HCT116 (cell line): ENCODE measurements around the gene MICU2.

ENCODE experiments used
- CTCF ChIP-seq, 3 experiments: fragments of 200-600 bp in 1 of 3; sonication (generic) in 1 of 3; IDR thresholded peaks in 2 of 3; conservative IDR thresholded peaks in 1 of 3; 2 replicates each; pipeline ENCODE4 v1.5.1; 2012 to 2017; ENCODE audit warnings: low read depth in 2 of 3, low read length in 2 of 3, antibody characterized with exemption in 1 of 3, borderline replicate concordance in 1 of 3, control low read depth in 1 of 3, mild to moderate bottlenecking in 1 of 3, mixed read lengths in 1 of 3, mixed run types in 1 of 3, moderate library complexity in 1 of 3; ENCODE audit not compliant: insufficient read depth in 1 of 3
- ELF1 ChIP-seq: IDR thresholded peaks from 2 replicates; pipeline ENCODE4 v1.6.1; 2012; ENCODE audit warnings: low read depth, borderline replicate concordance
- EZH2 ChIP-seq: fragments of 200-600 bp; sonication (generic); IDR thresholded peaks from 2 replicates; pipeline ENCODE4 v1.6.1; 2017; ENCODE audit warnings: antibody characterized with exemption, mixed run types
- MAX ChIP-seq: IDR thresholded peaks from 2 replicates; pipeline ENCODE4 v1.6.1; 2012
- RAD21 ChIP-seq: IDR thresholded peaks from 2 replicates; pipeline ENCODE4 v1.6.1; 2012; ENCODE audit warnings: low read depth, mild to moderate bottlenecking
- ZNF274 ChIP-seq: fragments of 200-500 bp; sonication (Bioruptor generic); IDR thresholded peaks from 2 replicates; pipeline ENCODE4 v1.6.1; 2014; ENCODE audit warnings: mild to moderate bottlenecking, low read depth, low read length, inconsistent platforms
- TF ChIP-seq, protein P1 (sequence below): IDR thresholded peaks from 2 replicates; pipeline ENCODE4 v1.6.1; 2011; ENCODE audit warnings: mild to moderate bottlenecking, low read length, moderate library complexity; ENCODE audit not compliant: insufficient replicate concordance; ENCODE audit errors: extremely low read depth

DNA sequence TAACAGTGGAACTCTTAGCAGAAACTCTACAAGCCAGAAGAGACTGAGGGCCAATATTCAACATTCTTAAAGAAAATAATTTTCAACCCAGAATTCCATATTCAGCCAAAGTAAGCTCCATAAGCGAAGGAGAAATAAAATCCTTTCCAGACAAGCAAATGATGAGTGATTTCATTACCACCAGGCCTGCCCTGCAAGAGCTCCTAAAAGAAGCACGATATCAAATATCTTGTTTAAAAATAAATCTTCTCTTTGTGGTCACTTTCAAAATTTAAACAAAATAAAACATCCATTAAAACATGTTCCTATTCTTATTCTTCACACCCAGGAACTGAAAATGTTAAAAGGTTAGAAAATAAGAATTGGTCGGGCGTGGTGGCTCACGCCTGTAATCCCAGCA lies 13.7 kb downstream of the MICU2 start:
- TF ChIP-seq MAX (no peak), CTCF (IDR thresholded peaks at IDR 0.05 in 2 of 3, conservative IDR thresholded peaks at IDR 0.05 in 1 of 3; ENCODE audit: borderline replicate concordance in 1 of 3, insufficient read depth in 1 of 3, low read depth in 2 of 3, low read length in 2 of 3) (no peak), ELF1 (no peak), ZNF274 (no peak), RAD21 (no peak), EZH2 (no peak)
- TF ChIP-seq, protein P1, sequence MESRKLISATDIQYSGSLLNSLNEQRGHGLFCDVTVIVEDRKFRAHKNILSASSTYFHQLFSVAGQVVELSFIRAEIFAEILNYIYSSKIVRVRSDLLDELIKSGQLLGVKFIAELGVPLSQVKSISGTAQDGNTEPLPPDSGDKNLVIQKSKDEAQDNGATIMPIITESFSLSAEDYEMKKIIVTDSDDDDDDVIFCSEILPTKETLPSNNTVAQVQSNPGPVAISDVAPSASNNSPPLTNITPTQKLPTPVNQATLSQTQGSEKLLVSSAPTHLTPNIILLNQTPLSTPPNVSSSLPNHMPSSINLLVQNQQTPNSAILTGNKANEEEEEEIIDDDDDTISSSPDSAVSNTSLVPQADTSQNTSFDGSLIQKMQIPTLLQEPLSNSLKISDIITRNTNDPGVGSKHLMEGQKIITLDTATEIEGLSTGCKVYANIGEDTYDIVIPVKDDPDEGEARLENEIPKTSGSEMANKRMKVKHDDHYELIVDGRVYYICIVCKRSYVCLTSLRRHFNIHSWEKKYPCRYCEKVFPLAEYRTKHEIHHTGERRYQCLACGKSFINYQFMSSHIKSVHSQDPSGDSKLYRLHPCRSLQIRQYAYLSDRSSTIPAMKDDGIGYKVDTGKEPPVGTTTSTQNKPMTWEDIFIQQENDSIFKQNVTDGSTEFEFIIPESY: no peak
